ENCODE data around the gene REL.
"Not testable (repeated sequence)": the region's sequence is repeated elsewhere in the genome, so short reads cannot be mapped to it uniquely, and the experiment has no call there.

REL gene

GRCh38 chr2:60883896-60884295 is 2.5 kb downstream of the REL start:
- ChIA-PET CTCF (no interaction called here), POLR2A (no interaction called here)
- no peak overlapping the region for H3K4me3 ChIP-seq (ENCODE audit: low read depth, low read length)
- TF ChIP-seq CTCF (IDR thresholded peaks at IDR 0.05; ENCODE audit: insufficient read depth, low read length, missing control alignments) = no peak
- DNase-seq (ENCODE audit: low read depth, low spot score) = no peak

- no peak overlapping the region for H3K4me3 ChIP-seq (ENCODE audit: low read depth, low read length)
- no peak for DNase-seq (ENCODE audit: low read depth, low spot score)
- no peak for TF ChIP-seq CTCF (IDR thresholded peaks at IDR 0.05; ENCODE audit: insufficient read depth, low read length, missing control alignments)
- CTCF ChIA-PET = interaction anchor here (1.3 kb wide), 1 partner anchor 114 kb away, joined by 3 read pairs; no protein-coding TSS in a partner anchor
- POLR2A ChIA-PET = no interaction called here
These were observed 3.4 kb downstream of the REL start for GRCh38 chr2:60884800-60885199.

- POLR2A ChIA-PET = no interaction called here
- TF ChIP-seq CTCF (IDR thresholded peaks at IDR 0.05; ENCODE audit: insufficient read depth, low read length, missing control alignments) = no peak
- DNase-seq (ENCODE audit: low read depth, low spot score) = no peak
- CTCF ChIA-PET = interaction anchor here (1.3 kb wide), 1 partner anchor 113 kb away, joined by 3 read pairs; no protein-coding TSS in a partner anchor
- no peak overlapping the region for H3K4me3 ChIP-seq (ENCODE audit: low read depth, low read length)
These were observed 4.3 kb downstream of the REL start for GRCh38 chr2:60885683-60886082.

- POLR2A ChIA-PET = no interaction called here
- no peak for DNase-seq (ENCODE audit: low read depth, low spot score)
- no peak overlapping the region for H3K4me3 ChIP-seq (ENCODE audit: low read depth, low read length)
- no peak for TF ChIP-seq CTCF (IDR thresholded peaks at IDR 0.05; ENCODE audit: insufficient read depth, low read length, missing control alignments)
- CTCF ChIA-PET = interaction anchor here (1.6 kb wide), 1 partner anchor 16 kb away, joined by 3 read pairs; no protein-coding TSS in a partner anchor
These were observed 5.6 kb downstream of the REL start for GRCh38 chr2:60886991-60887390.

- ChIA-PET CTCF (no interaction called here), POLR2A (no interaction called here)
- no peak for DNase-seq (ENCODE audit: low read depth, low spot score)
- no peak for TF ChIP-seq CTCF (IDR thresholded peaks at IDR 0.05; ENCODE audit: insufficient read depth, low read length, missing control alignments)
- H3K4me3 ChIP-seq (ENCODE audit: low read depth, low read length) = no peak overlapping the region
These were observed 7.5 kb downstream of the REL start for GRCh38 chr2:60888853-60889252.

- H3K4me3 ChIP-seq (ENCODE audit: low read depth, low read length); POLR2A ChIA-PET; DNase-seq (ENCODE audit: low read depth, low spot score): not testable (repeated sequence)
- CTCF ChIA-PET = interaction anchor here (1.6 kb wide), 1 partner anchor 109 kb away, joined by 5 read pairs; no protein-coding TSS in a partner anchor
These were observed 8.4 kb downstream of the REL start for GRCh38 chr2:60889581-60890392.

GRCh38 chr2:60890393-60890707 is 9.0 kb downstream of the REL start:
- H3K4me3 ChIP-seq (ENCODE audit: low read depth, low read length) = no peak overlapping the region
- POLR2A ChIA-PET = no interaction called here
- CTCF ChIA-PET = interaction anchor here (1.6 kb wide), 1 partner anchor 108 kb away, joined by 5 read pairs; no protein-coding TSS in a partner anchor
- no peak for DNase-seq (ENCODE audit: low read depth, low spot score)
- no peak for TF ChIP-seq CTCF (IDR thresholded peaks at IDR 0.05; ENCODE audit: insufficient read depth, low read length, missing control alignments)

Data from AG04449 (cell line).